NCI-H2196 (cell line): ENCODE data around the gene AHNAK2.
A peak's percentile ranks its signal among the peaks of the same experiment; 100 is the strongest.

Experiments
- DNase-seq: peaks from one replicate; lab custom pipeline; 2025; ENCODE audit not compliant: unreplicated experiment; lab: John Stamatoyannopoulos, UW

The AHNAK2 gene

GRCh38 chr14:104973385-104974145 lies 4.6 kb downstream of the AHNAK2 start:
- no peak for DNase-seq

- DNase-seq: peak; percentile 26
Measured at GRCh38 chr14:104973135-104973384, 5.1 kb downstream of the AHNAK2 start.

GRCh38 chr14:104972301-104973134 lies 5.7 kb downstream of the AHNAK2 start:
- DNase-seq: peak; percentile 36

- no peak for DNase-seq
Measured at GRCh38 chr14:104971447-104972240, 6.5 kb downstream of the AHNAK2 start.

GRCh38 chr14:104970231-104971068 lies 7.7 kb downstream of the AHNAK2 start:
- no peak for DNase-seq

GRCh38 chr14:104969741-104970230 lies 8.4 kb downstream of the AHNAK2 start:
- DNase-seq: no peak

GRCh38 chr14:104968541-104969401 lies 9.4 kb downstream of the AHNAK2 start:
- DNase-seq: no peak

- DNase-seq: no peak
Measured at GRCh38 chr14:104968153-104968527, 10.0 kb downstream of the AHNAK2 start.

- DNase-seq: no peak
Measured at GRCh38 chr14:104967386-104968152, 10.6 kb downstream of the AHNAK2 start.

GRCh38 chr14:104966981-104967385 lies 11.2 kb downstream of the AHNAK2 start:
- DNase-seq: no peak

- DNase-seq: no peak
Measured at GRCh38 chr14:104966261-104966865, 11.8 kb downstream of the AHNAK2 start.

- DNase-seq: no peak
Measured at GRCh38 chr14:104965561-104966231, 12.5 kb downstream of the AHNAK2 start.

- no peak for DNase-seq
Measured at GRCh38 chr14:104964546-104964945, 13.6 kb downstream of the AHNAK2 start.

- peak; percentile 7 for DNase-seq
Measured at GRCh38 chr14:104957146-104958113, 20.7 kb downstream of the AHNAK2 start.

- no peak for DNase-seq
Measured at GRCh38 chr14:104956290-104956890, 21.8 kb downstream of the AHNAK2 start.

GRCh38 chr14:104955396-104955770 lies 22.8 kb downstream of the AHNAK2 start:
- DNase-seq: no peak
